CD8-positive, alpha-beta memory T cell (primary cell): ENCODE results near the gene TAGAP. TPM values are rescaled to one million over a fixed set of nuclear protein-coding genes. Genes with fewer than 3 reads are reported as not detected.
A peak's percentile ranks its signal among the peaks of the same experiment; 100 is the strongest.

Experiments used
- CTCF ChIA-PET: fragments of 350-600 bp; sonication (Branson Sonifier 250); formaldehyde crosslinking; loops from one replicate; lab custom pipeline; 2021; ENCODE audit warnings: antibody characterized with exemption; lab: Charles Lee
- POLR2A ChIA-PET: fragments of 350-600 bp; sonication (Branson Sonifier 250); formaldehyde crosslinking; loops from one replicate; lab custom pipeline; 2021; ENCODE audit warnings: antibody characterized with exemption; lab: Charles Lee
- DNase-seq, 5 donors: peaks; one replicate each; pipeline versions ENCODE4 v3.0.0 to v3.0.0-alpha.2; 2020 to 2022; ENCODE audit warnings: mixed read lengths in 1 of 5
- H3K27ac ChIP-seq: one replicate; pipeline ENCODE4 v1.7.0; 2013; ENCODE audit warnings: low read depth, mild to moderate bottlenecking, low read length, moderate library complexity
- H3K27me3 ChIP-seq: 2 replicates; pipeline ENCODE4 v1.7.0; 2013; ENCODE audit warnings: low read length, mild to moderate bottlenecking; ENCODE audit not compliant: insufficient read depth, poor library complexity, severe bottlenecking
- H3K36me3 ChIP-seq: 2 replicates; pipeline ENCODE4 v1.7.0; 2013; ENCODE audit warnings: mild to moderate bottlenecking, low read length, moderate library complexity; ENCODE audit not compliant: insufficient read depth
- H3K4me1 ChIP-seq: 2 replicates; pipeline ENCODE4 v1.7.0; 2013; ENCODE audit warnings: mild to moderate bottlenecking, low read length, moderate library complexity; ENCODE audit not compliant: insufficient read depth
- H3K4me3 ChIP-seq: 2 replicates; pipeline ENCODE4 v1.7.0; 2013; ENCODE audit warnings: mild to moderate bottlenecking, low read length
- H3K9me3 ChIP-seq: 2 replicates; pipeline ENCODE4 v1.7.0; 2013; ENCODE audit warnings: mild to moderate bottlenecking, low read length
- H3K27ac Mint-ChIP-seq, 8 donors: one replicate each; pipeline ENCODE4 v1.8.0; 2020 to 2021; ENCODE audit warnings: mixed read lengths in 8 of 8, mild to moderate bottlenecking in 6 of 8, inconsistent platforms in 3 of 8, moderate library complexity in 3 of 8
- H3K27me3 Mint-ChIP-seq, 2 donors: one replicate each; pipeline ENCODE4 v1.8.0; 2020 to 2021; ENCODE audit warnings: mixed read lengths in 2 of 2, mild to moderate bottlenecking in 1 of 2, moderate library complexity in 1 of 2
- H3K36me3 Mint-ChIP-seq, 3 donors: one replicate each; pipeline ENCODE4 v1.8.0; 2020 to 2021; ENCODE audit warnings: mixed read lengths in 3 of 3, inconsistent platforms in 1 of 3, mild to moderate bottlenecking in 1 of 3
- H3K4me1 Mint-ChIP-seq, 3 donors: one replicate each; pipeline ENCODE4 v1.8.0; 2020 to 2021; ENCODE audit warnings: mixed read lengths in 3 of 3, inconsistent platforms in 1 of 3, mild to moderate bottlenecking in 1 of 3
- H3K4me3 Mint-ChIP-seq, 7 donors: one replicate each; pipeline ENCODE4 v1.8.0; 2020 to 2021; ENCODE audit warnings: mixed read lengths in 7 of 7, mild to moderate bottlenecking in 6 of 7, moderate library complexity in 4 of 7, inconsistent platforms in 2 of 7
- H3K9me3 Mint-ChIP-seq, 5 donors: one replicate each; pipeline ENCODE4 v1.8.0; 2020 to 2022; ENCODE audit warnings: mixed read lengths in 5 of 5, mild to moderate bottlenecking in 3 of 5, moderate library complexity in 2 of 5, inconsistent platforms in 1 of 5
- polyA plus RNA-seq: library from polyadenylated mRNA; unstranded; fragments of 300-500 nt; fragmentation: Illumina TruSeq; gene quantifications from one replicate; pipeline ENCODE4 v1.2.3, GENCODE V29; 2021
- total RNA-seq, 2 experiments: library from RNA; stranded (reverse); gene quantifications; one replicate each; pipeline ENCODE4 v1.2.3, GENCODE V29; 2021

Gene TAGAP
- total and polyA plus RNA-seq, 3 experiments from 2014 or later = 140 to 193 (median 145) TPM

DNA sequence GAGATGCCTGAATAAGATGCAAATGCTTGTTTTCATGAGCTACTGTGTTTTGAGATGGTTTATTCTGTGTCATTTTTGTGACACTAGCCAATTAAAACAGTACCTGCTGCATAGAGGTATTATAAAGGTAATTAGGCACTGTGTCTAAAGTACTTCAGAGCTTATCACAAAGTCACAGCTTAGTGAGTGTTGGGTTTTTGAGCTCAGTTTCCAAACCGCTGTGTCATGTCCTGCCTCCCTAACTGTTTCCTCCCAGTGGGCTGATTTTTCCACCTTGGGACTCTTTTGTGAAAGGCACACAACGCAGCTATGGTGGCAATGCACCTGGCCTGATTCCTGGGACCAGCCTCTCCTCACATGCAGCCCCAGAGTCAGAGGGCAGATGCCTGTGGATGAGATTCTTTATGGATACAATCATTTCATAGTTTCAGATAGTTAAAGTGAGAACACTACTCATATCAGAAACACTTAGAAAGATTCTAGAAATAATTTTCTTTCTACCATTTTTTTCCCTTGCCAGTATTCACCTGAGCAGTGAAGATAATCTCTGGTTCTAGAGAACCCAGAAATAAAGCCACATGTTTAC is 41.3 kb upstream of the TAGAP start:
- Histone ChIP-seq H3K9me3 (no peaks in the 10 kb centered on the region), H3K4me1 (no peaks in the 10 kb centered on the region), H3K4me3 (no peak overlapping the region), H3K27me3 (no peaks in the 10 kb centered on the region), H3K36me3 (no peaks in the 10 kb centered on the region), H3K27ac (no peak overlapping the region)
- ChIA-PET POLR2A (no interaction called here), CTCF (interaction anchor here (1.4 kb wide), 1 partner anchor 9 kb away, joined by 3 read pairs; no protein-coding TSS in a partner anchor)
- H3K36me3 Mint-ChIP-seq = no peaks in the 10 kb centered on the region
- H3K27ac Mint-ChIP-seq = no peak overlapping the region
- no peaks in the 10 kb centered on the region for H3K9me3 Mint-ChIP-seq
- no peak for DNase-seq
- no peak overlapping the region for H3K4me3 Mint-ChIP-seq
- peaks cover 0 to 6% (median 0%) of the 10 kb centered on the region in 3 donors for H3K4me1 Mint-ChIP-seq
- H3K27me3 Mint-ChIP-seq = no peaks in the 10 kb centered on the region

DNA sequence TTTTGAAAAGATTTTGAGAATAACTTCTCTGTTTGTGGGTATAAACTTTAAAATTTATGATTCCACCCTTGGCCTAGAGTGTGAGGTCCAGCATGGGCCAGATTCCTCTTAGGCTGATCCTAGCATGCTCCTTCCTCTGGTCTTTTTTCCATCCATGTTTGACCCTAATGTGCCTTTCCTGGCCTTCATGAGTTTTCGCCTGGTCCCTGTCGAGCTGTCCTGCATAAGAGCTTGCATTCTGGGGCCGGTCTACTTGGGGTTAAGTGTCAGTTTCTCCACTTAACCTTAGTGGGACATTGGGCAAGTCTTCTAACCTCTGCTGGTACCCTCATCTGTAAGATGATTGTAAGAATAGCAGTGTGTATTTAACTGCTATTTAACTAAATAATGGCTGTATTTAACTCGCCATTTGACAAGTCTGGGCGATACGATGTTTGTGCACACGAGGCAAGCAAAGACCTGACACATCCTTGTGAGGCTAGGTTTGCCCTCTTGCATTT is 40.7 kb upstream of the TAGAP start:
- DNase-seq = no peak
- H3K4me3 Mint-ChIP-seq = no peak overlapping the region
- H3K27me3 ChIP-seq = no peaks in the 10 kb centered on the region
- ChIA-PET CTCF (interaction anchor here (1.4 kb wide), 1 partner anchor 10 kb away, joined by 3 read pairs; no protein-coding TSS in a partner anchor), POLR2A (no interaction called here)
- H3K36me3 ChIP-seq = no peaks in the 10 kb centered on the region
- H3K4me1 ChIP-seq = peaks cover 3% of the 10 kb centered on the region
- no peaks in the 10 kb centered on the region for H3K27me3 Mint-ChIP-seq
- H3K9me3 ChIP-seq = no peaks in the 10 kb centered on the region
- H3K36me3 Mint-ChIP-seq = no peaks in the 10 kb centered on the region
- H3K4me3 ChIP-seq = no peak overlapping the region
- H3K9me3 Mint-ChIP-seq = no peaks in the 10 kb centered on the region
- H3K27ac ChIP-seq = no peak overlapping the region
- no peak overlapping the region for H3K27ac Mint-ChIP-seq
- H3K4me1 Mint-ChIP-seq = peaks cover 3 to 9% (median 3%) of the 10 kb centered on the region in 3 donors

GRCh38 chr6:159084493-159085091 is 39.8 kb upstream of the TAGAP start:
- ChIA-PET POLR2A (no interaction called here), CTCF (interaction anchor here (1.8 kb wide), 1 partner anchor 75 kb away, joined by 3 read pairs; no protein-coding TSS in a partner anchor)
- Histone ChIP-seq H3K9me3 (no peaks in the 10 kb centered on the region), H3K27me3 (no peaks in the 10 kb centered on the region), H3K4me3 (no peak overlapping the region), H3K27ac (no peak overlapping the region), H3K4me1 (peaks cover 12% of the 10 kb centered on the region), H3K36me3 (no peaks in the 10 kb centered on the region)
- Mint-ChIP-seq H3K27me3 (peaks cover 0 to 1% of the 10 kb centered on the region in 2 donors), H3K9me3 (no peaks in the 10 kb centered on the region), H3K4me3 (no peak overlapping the region), H3K4me1 (peaks cover 11 to 13% (median 11%) of the 10 kb centered on the region in 3 donors), H3K27ac (no peak overlapping the region), H3K36me3 (no peaks in the 10 kb centered on the region)
- no peak for DNase-seq

- CTCF ChIA-PET = interaction anchor here (1.8 kb wide), 1 partner anchor 74 kb away, joined by 3 read pairs; no protein-coding TSS in a partner anchor
- POLR2A ChIA-PET = interaction anchor here (0.8 to 1.3 kb wide), 2 partner anchors 15 to 38 kb away, joined by 4 read pairs; partner anchors contain the start of gene TAGAP
- H3K27me3 ChIP-seq = no peaks in the 10 kb centered on the region
- no peak overlapping the region for H3K4me3 ChIP-seq
- H3K4me1 ChIP-seq = peaks cover 12% of the 10 kb centered on the region
- Mint-ChIP-seq H3K36me3 (peaks cover 0 to 2% (median 0%) of the 10 kb centered on the region in 3 donors), H3K27me3 (peaks cover 0 to 1% of the 10 kb centered on the region in 2 donors), H3K9me3 (no peaks in the 10 kb centered on the region), H3K4me1 (peaks cover 21 to 24% (median 22%) of the 10 kb centered on the region in 3 donors), H3K27ac (no peak overlapping the region), H3K4me3 (no peak overlapping the region)
- H3K36me3 ChIP-seq = no peaks in the 10 kb centered on the region
- DNase-seq = no peak
- no peaks in the 10 kb centered on the region for H3K9me3 ChIP-seq
- H3K27ac ChIP-seq = no peak overlapping the region
Measured at GRCh38 chr6:159083146-159083545, 38.4 kb upstream of the TAGAP start.

GRCh38 chr6:159082039-159082815 is 37.4 kb upstream of the TAGAP start:
- H3K4me3 Mint-ChIP-seq = no peak overlapping the region
- H3K27me3 ChIP-seq = no peaks in the 10 kb centered on the region
- H3K36me3 Mint-ChIP-seq = peaks cover 0 to 2% (median 0%) of the 10 kb centered on the region in 3 donors
- H3K27ac Mint-ChIP-seq = no peak overlapping the region
- peaks cover 27 to 33% (median 31%) of the 10 kb centered on the region in 3 donors for H3K4me1 Mint-ChIP-seq
- H3K27me3 Mint-ChIP-seq = peaks cover 0 to 1% of the 10 kb centered on the region in 2 donors
- H3K36me3 ChIP-seq = no peaks in the 10 kb centered on the region
- CTCF ChIA-PET = no interaction called here
- no peak overlapping the region for H3K27ac ChIP-seq
- H3K4me1 ChIP-seq = peaks cover 15% of the 10 kb centered on the region
- H3K4me3 ChIP-seq = no peak overlapping the region
- no peaks in the 10 kb centered on the region for H3K9me3 ChIP-seq
- POLR2A ChIA-PET = interaction anchor here (0.6 to 1.3 kb wide), 3 partner anchors 14 to 42 kb away, joined by 3 to 4 read pairs (median 4); partner anchors contain the start of gene TAGAP
- DNase-seq = no peak
- no peaks in the 10 kb centered on the region for H3K9me3 Mint-ChIP-seq

- Histone ChIP-seq H3K4me1 (peaks cover 20% of the 10 kb centered on the region), H3K4me3 (peak overlapping the region; percentile 2), H3K27ac (no peak overlapping the region), H3K9me3 (no peaks in the 10 kb centered on the region), H3K36me3 (no peaks in the 10 kb centered on the region), H3K27me3 (no peaks in the 10 kb centered on the region)
- Mint-ChIP-seq H3K4me1 (peaks cover 44 to 51% (median 49%) of the 10 kb centered on the region in 3 donors), H3K36me3 (peaks cover 0 to 2% (median 0%) of the 10 kb centered on the region in 3 donors), H3K27ac (peak overlapping the region in 4 of 8 donors; percentile 51 to 82 (median 60)), H3K4me3 (peak overlapping the region in 4 of 7 donors; percentile 4 to 41 (median 26)), H3K27me3 (peaks cover 0 to 1% of the 10 kb centered on the region in 2 donors), H3K9me3 (no peaks in the 10 kb centered on the region)
- no peak for DNase-seq
- POLR2A ChIA-PET = interaction anchor here (0.6 to 1.1 kb wide), 3 partner anchors 18 to 36 kb away, joined by 3 to 5 read pairs (median 3); partner anchors contain the start of gene TAGAP
- CTCF ChIA-PET = interaction anchor here (0.9 to 3.2 kb wide), 7 partner anchors 12 to 39 kb away, joined by 3 to 17 read pairs (median 5); no protein-coding TSS in a partner anchor
Measured at GRCh38 chr6:159080217-159080976, 35.6 kb upstream of the TAGAP start.

GRCh38 chr6:159079367-159079766 is 34.6 kb upstream of the TAGAP start:
- POLR2A ChIA-PET = interaction anchor here (0.7 kb wide), 1 partner anchor 28 kb away, joined by 6 read pairs; no protein-coding TSS in a partner anchor
- peaks cover 21% of the 10 kb centered on the region for H3K4me1 ChIP-seq
- CTCF ChIA-PET = interaction anchor here (0.9 to 3.2 kb wide), 6 partner anchors 11 to 35 kb away, joined by 3 to 17 read pairs (median 4); no protein-coding TSS in a partner anchor
- H3K9me3 ChIP-seq = no peaks in the 10 kb centered on the region
- H3K27ac ChIP-seq = no peak overlapping the region
- Mint-ChIP-seq H3K4me3 (peak overlapping the region in 1 of 7 donors; percentile 19), H3K9me3 (no peaks in the 10 kb centered on the region), H3K27me3 (peaks cover 0 to 1% of the 10 kb centered on the region in 2 donors), H3K36me3 (peaks cover 0 to 2% (median 0%) of the 10 kb centered on the region in 3 donors), H3K27ac (no peak overlapping the region), H3K4me1 (peaks cover 48 to 56% (median 54%) of the 10 kb centered on the region in 3 donors)
- H3K36me3 ChIP-seq = no peaks in the 10 kb centered on the region
- no peak for DNase-seq
- H3K4me3 ChIP-seq = no peak overlapping the region
- H3K27me3 ChIP-seq = no peaks in the 10 kb centered on the region
